Lung microvascular endothelial cell (primary cell): Measurements from ENCODE around the gene HNF4A. TPM values are rescaled to one million over a fixed set of nuclear protein-coding genes. Genes with fewer than 3 reads are reported as not detected.

Source experiments
- DNase-seq, 2 donors: peaks; one replicate each; pipeline versions ENCODE4 v3.0.0 to v3.0.0-alpha.2; 2010; ENCODE audit warnings: low read depth in 2 of 2
- total RNA-seq: library from RNA; depleted of rRNA; stranded (reverse); fragments of >200 nt; gene quantifications from 2 replicates; pipeline ENCODE4 v1.2.1, GENCODE V29; 2014

Gene HNF4A
- total RNA-seq, 1 donor from 2014 or later: not detected

GRCh38 chr20:44392088-44392775 is 36.7 kb downstream of the HNF4A start:
- no peak for DNase-seq

- DNase-seq: no peak
Observed at GRCh38 chr20:44392776-44393607, 37.5 kb downstream of the HNF4A start.

- DNase-seq: no peak
Observed at GRCh38 chr20:44393608-44394451, 38.3 kb downstream of the HNF4A start.

GRCh38 chr20:44394452-44394701 is 38.9 kb downstream of the HNF4A start:
- DNase-seq: no peak

GRCh38 chr20:44394702-44395460 is 39.4 kb downstream of the HNF4A start:
- DNase-seq: no peak

GRCh38 chr20:44395461-44396340 is 40.2 kb downstream of the HNF4A start:
- no peak for DNase-seq

GRCh38 chr20:44396369-44397130 is 41.1 kb downstream of the HNF4A start:
- DNase-seq: no peak

- DNase-seq: no peak
Observed at GRCh38 chr20:44398335-44398734, 42.8 kb downstream of the HNF4A start.

GRCh38 chr20:44399446-44399845 is 43.9 kb downstream of the HNF4A start:
- DNase-seq: no peak

- DNase-seq: no peak
Observed at GRCh38 chr20:44400671-44400969, 45.1 kb downstream of the HNF4A start.

- no peak for DNase-seq
Observed at GRCh38 chr20:44400970-44401769, 45.7 kb downstream of the HNF4A start.

- DNase-seq: no peak
Observed at GRCh38 chr20:44401770-44402390, 46.4 kb downstream of the HNF4A start.

- no peak for DNase-seq
Observed at GRCh38 chr20:44402391-44403193, 47.1 kb downstream of the HNF4A start.

- no peak for DNase-seq
Observed at GRCh38 chr20:44403194-44404112, 48.0 kb downstream of the HNF4A start.

GRCh38 chr20:44404204-44405181 is 49.0 kb downstream of the HNF4A start:
- DNase-seq: no peak

- no peak for DNase-seq
Observed at GRCh38 chr20:44405257-44405656, 49.8 kb downstream of the HNF4A start.
